Left ventricle myocardium inferior (tissue), 1 donor: ENCODE measurements around the gene OCIAD2. TPM values are rescaled to one million over a fixed set of nuclear protein-coding genes. Genes with fewer than 3 reads are reported as not detected.

Experiments used
- DNase-seq: peaks from one replicate; pipeline ENCODE4 v3.0.0-alpha.2; 2020
- H3K27ac ChIP-seq: fragments of 200-600 bp; replicated peaks from 2 replicates; pipeline ENCODE4 v1.8.0; 2021
- H3K27me3 ChIP-seq: fragments of 200-600 bp; 2 replicates; pipeline ENCODE4 v1.8.0; 2021; ENCODE audit warnings: low read depth
- H3K36me3 ChIP-seq: fragments of 200-600 bp; 2 replicates; pipeline ENCODE4 v1.8.0; 2021
- H3K4me1 ChIP-seq: fragments of 200-600 bp; 2 replicates; pipeline ENCODE4 v1.8.0; 2021
- H3K4me3 ChIP-seq: fragments of 200-600 bp; 2 replicates; pipeline ENCODE4 v1.8.0; 2021; ENCODE audit warnings: mild to moderate bottlenecking, moderate library complexity
- H3K9me3 ChIP-seq: fragments of 200-600 bp; replicated peaks from 2 replicates; pipeline ENCODE4 v1.8.0; 2021
- intact Hi-C: fragments of 100-400 bp; cut with micrococcal nuclease; formaldehyde crosslinking; loops from one replicate; pipeline ENCODE4 v1.11.0; 2022
- total RNA-seq: library from RNA; stranded (reverse); fragmentation: NEBNext Ultra II Directional; extraction: Animal tissue kit (Norgen Biotek cat#: 25700); gene quantifications from one replicate; pipeline ENCODE4 v1.2.1, GENCODE V29; 2021
- TF ChIP-seq, protein P1 (sequence below): fragments of 200-600 bp; IDR thresholded peaks from 2 replicates; pipeline ENCODE4 v1.8.0; 2021; ENCODE audit warnings: antibody characterized with exemption, mild to moderate bottlenecking, borderline replicate concordance
- donor health status: DM: no; HTN: yes; CAD: no; lungs with severe emphysema.

The OCIAD2 gene
- total RNA-seq, 1 donor from 2014 or later = 16.9 TPM

GRCh38 chr4:48914311-48914710 lies 7.7 kb upstream of the OCIAD2 start:
- H3K4me1 ChIP-seq = no peaks in the 10 kb centered on the region
- TF ChIP-seq, protein P1, sequence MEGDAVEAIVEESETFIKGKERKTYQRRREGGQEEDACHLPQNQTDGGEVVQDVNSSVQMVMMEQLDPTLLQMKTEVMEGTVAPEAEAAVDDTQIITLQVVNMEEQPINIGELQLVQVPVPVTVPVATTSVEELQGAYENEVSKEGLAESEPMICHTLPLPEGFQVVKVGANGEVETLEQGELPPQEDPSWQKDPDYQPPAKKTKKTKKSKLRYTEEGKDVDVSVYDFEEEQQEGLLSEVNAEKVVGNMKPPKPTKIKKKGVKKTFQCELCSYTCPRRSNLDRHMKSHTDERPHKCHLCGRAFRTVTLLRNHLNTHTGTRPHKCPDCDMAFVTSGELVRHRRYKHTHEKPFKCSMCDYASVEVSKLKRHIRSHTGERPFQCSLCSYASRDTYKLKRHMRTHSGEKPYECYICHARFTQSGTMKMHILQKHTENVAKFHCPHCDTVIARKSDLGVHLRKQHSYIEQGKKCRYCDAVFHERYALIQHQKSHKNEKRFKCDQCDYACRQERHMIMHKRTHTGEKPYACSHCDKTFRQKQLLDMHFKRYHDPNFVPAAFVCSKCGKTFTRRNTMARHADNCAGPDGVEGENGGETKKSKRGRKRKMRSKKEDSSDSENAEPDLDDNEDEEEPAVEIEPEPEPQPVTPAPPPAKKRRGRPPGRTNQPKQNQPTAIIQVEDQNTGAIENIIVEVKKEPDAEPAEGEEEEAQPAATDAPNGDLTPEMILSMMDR = no peak
- H3K27me3 ChIP-seq = no peaks in the 10 kb centered on the region
- intact Hi-C loops = no loop called here
- H3K4me3 ChIP-seq = no peak overlapping the region
- no peak for DNase-seq
- H3K36me3 ChIP-seq = no peaks in the 10 kb centered on the region
- no peak overlapping the region for H3K27ac ChIP-seq
- H3K9me3 ChIP-seq = no peaks in the 10 kb centered on the region

- no peaks in the 10 kb centered on the region for H3K9me3 ChIP-seq
- H3K4me3 ChIP-seq = no peak overlapping the region
- no peaks in the 10 kb centered on the region for H3K4me1 ChIP-seq
- TF ChIP-seq, protein P1 = no peak
- no peaks in the 10 kb centered on the region for H3K27me3 ChIP-seq
- no peaks in the 10 kb centered on the region for H3K36me3 ChIP-seq
- intact Hi-C loops = no loop called here
- no peak for DNase-seq
- H3K27ac ChIP-seq = no peak overlapping the region
Observed at GRCh38 chr4:48913346-48913745, 6.8 kb upstream of the OCIAD2 start.

DNA sequence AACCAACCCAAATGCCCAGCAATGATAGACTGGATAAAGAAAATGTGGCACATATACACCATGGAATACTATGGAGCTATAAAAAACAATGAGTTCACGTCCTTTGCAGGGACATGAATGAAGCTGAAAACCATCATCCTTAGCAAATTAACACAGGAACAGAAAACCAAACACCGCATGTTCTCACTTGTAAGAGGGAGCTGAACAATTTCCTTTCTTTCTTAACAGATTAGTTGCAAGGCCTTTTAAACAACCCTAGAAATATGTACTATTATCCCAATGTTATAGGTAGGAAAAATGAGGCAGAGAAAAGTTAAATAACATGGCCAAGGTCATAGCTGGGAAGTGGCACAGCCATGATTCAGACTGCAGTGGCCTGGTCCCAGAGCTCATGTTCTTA lies 5.8 kb upstream of the OCIAD2 start:
- no peak for DNase-seq
- no peaks in the 10 kb centered on the region for H3K9me3 ChIP-seq
- H3K27me3 ChIP-seq = no peaks in the 10 kb centered on the region
- no peak overlapping the region for H3K27ac ChIP-seq
- H3K36me3 ChIP-seq = no peaks in the 10 kb centered on the region
- intact Hi-C loops = no loop called here
- TF ChIP-seq, protein P1 = no peak
- H3K4me3 ChIP-seq = no peak overlapping the region
- H3K4me1 ChIP-seq = no peaks in the 10 kb centered on the region

- Histone ChIP-seq H3K36me3 (no peaks in the 10 kb centered on the region), H3K27me3 (no peaks in the 10 kb centered on the region), H3K4me1 (peaks cover 14% of the 10 kb centered on the region), H3K4me3 (no peak overlapping the region), H3K27ac (no peak overlapping the region), H3K9me3 (no peaks in the 10 kb centered on the region)
- TF ChIP-seq, protein P1 = no peak
- no peak for DNase-seq
- intact Hi-C loops = no loop called here
Observed at GRCh38 chr4:48910511-48910910, 3.9 kb upstream of the OCIAD2 start.

- Histone ChIP-seq H3K27me3 (no peaks in the 10 kb centered on the region), H3K27ac (no peak overlapping the region), H3K9me3 (no peaks in the 10 kb centered on the region), H3K4me1 (peaks cover 14% of the 10 kb centered on the region), H3K4me3 (no peak overlapping the region), H3K36me3 (no peaks in the 10 kb centered on the region)
- no peak for DNase-seq
- intact Hi-C loops = no loop called here
- TF ChIP-seq, protein P1 = no peak
Observed at GRCh38 chr4:48909697-48910096, 3.1 kb upstream of the OCIAD2 start.

GRCh38 chr4:48908687-48909086 lies 2.1 kb upstream of the OCIAD2 start:
- H3K36me3 ChIP-seq = peaks cover 5% of the 10 kb centered on the region
- H3K27me3 ChIP-seq = no peaks in the 10 kb centered on the region
- intact Hi-C loops = no loop called here
- H3K4me1 ChIP-seq = peaks cover 14% of the 10 kb centered on the region
- TF ChIP-seq, protein P1 = no peak
- no peak overlapping the region for H3K4me3 ChIP-seq
- no peaks in the 10 kb centered on the region for H3K9me3 ChIP-seq
- DNase-seq = no peak
- no peak overlapping the region for H3K27ac ChIP-seq
